HG02943 (cell line): Measurements from ENCODE around the gene C11orf24.

Experiments used
- ATAC-seq: cut with Tn5 transposase; IDR thresholded peaks from one replicate; pipeline ENCODE4 v1.9.1; 2021; ENCODE audit warnings: mild to moderate bottlenecking, low read depth, moderate library complexity; ENCODE audit not compliant: unreplicated experiment

Gene C11orf24

GRCh38 chr11:68271781-68272608, at the start of gene C11orf24:
C11orf24 (minus strand) TSS chr11:68271973; CDS start chr11:68263767, 8,206 bp downstream.
- ATAC-seq, result peak; percentile 66

- ATAC-seq, result no peak
These were observed 45.5 kb upstream of the C11orf24 start for GRCh38 chr11:68317147-68317785.

GRCh38 chr11:68315171-68315920, 43.6 kb upstream of the C11orf24 start:
- ATAC-seq, result no peak

- no peak for ATAC-seq
These were observed 42.7 kb upstream of the C11orf24 start for GRCh38 chr11:68314203-68315170.

GRCh38 chr11:68313574-68314202, 41.9 kb upstream of the C11orf24 start:
- ATAC-seq, result no peak

GRCh38 chr11:68312780-68313573, 41.2 kb upstream of the C11orf24 start:
- no peak for ATAC-seq

- no peak for ATAC-seq
These were observed 40.5 kb upstream of the C11orf24 start, which contains the start of gene LRP5 for GRCh38 chr11:68312117-68312779. LRP5 (plus strand) TSS chr11:68312591; CDS start chr11:68312715, 124 bp downstream.

- no peak for ATAC-seq
These were observed 39.7 kb upstream of the C11orf24 start for GRCh38 chr11:68311160-68312116.

- ATAC-seq, result no peak
These were observed 37.9 kb upstream of the C11orf24 start for GRCh38 chr11:68309621-68310185.

GRCh38 chr11:68308068-68308467, 36.3 kb upstream of the C11orf24 start:
- no peak for ATAC-seq

GRCh38 chr11:68306636-68307035, 34.9 kb upstream of the C11orf24 start:
- no peak for ATAC-seq

- no peak for ATAC-seq
These were observed 32.4 kb upstream of the C11orf24 start for GRCh38 chr11:68303982-68304780.

- ATAC-seq, result no peak
These were observed 31.3 kb upstream of the C11orf24 start for GRCh38 chr11:68303083-68303482.

- no peak for ATAC-seq
These were observed 30.9 kb upstream of the C11orf24 start for GRCh38 chr11:68302670-68303069.

GRCh38 chr11:68302256-68302655, 30.5 kb upstream of the C11orf24 start:
- ATAC-seq, result no peak
